HepG2 (cell line): ENCODE data around the gene APOC4. TPM values are rescaled to one million over a fixed set of nuclear protein-coding genes. Genes with fewer than 3 reads are reported as not detected.

Experiments
- ARNT2 ChIP-seq: sonication (generic); formaldehyde crosslinking; IDR thresholded peaks from 2 replicates; pipeline ENCODE4 v1.8.0; 2022; ENCODE audit warnings: mild to moderate bottlenecking, low read depth, missing genetic modification reagents, moderate library complexity
- BRCA1 ChIP-seq: sonication (generic); formaldehyde crosslinking; IDR thresholded peaks from 2 replicates; pipeline ENCODE4 v1.4.0; 2020; ENCODE audit warnings: missing genetic modification reagents
- CHD4 ChIP-seq: fragments of 200-600 bp; sonication (generic); IDR thresholded peaks from 2 replicates; pipeline ENCODE4 v1.7.0; 2017; ENCODE audit warnings: mild to moderate bottlenecking, low read length, borderline replicate concordance
- GTF3A ChIP-seq: sonication (generic); formaldehyde crosslinking; conservative IDR thresholded peaks from 2 replicates; pipeline ENCODE4 v1.4.0; 2020; ENCODE audit warnings: mild to moderate bottlenecking, missing genetic modification reagents
- HMG20A ChIP-seq: IDR thresholded peaks from 2 replicates; pipeline ENCODE4 v1.6.1; 2016; ENCODE audit warnings: borderline replicate concordance
- ISX ChIP-seq: sonication (generic); formaldehyde crosslinking; conservative IDR thresholded peaks from 2 replicates; pipeline ENCODE4 v1.5.0; 2020; ENCODE audit warnings: missing genetic modification reagents
- KLF15 ChIP-seq: sonication (generic); formaldehyde crosslinking; IDR thresholded peaks from 2 replicates; pipeline ENCODE4 v1.8.1; 2023; ENCODE audit warnings: borderline replicate concordance, mild to moderate bottlenecking, inconsistent platforms, missing genetic modification reagents, mixed read lengths
- MIER2 ChIP-seq: IDR thresholded peaks from 2 replicates; pipeline ENCODE4 v1.6.1; 2016; ENCODE audit warnings: missing biosample characterization, missing genetic modification reagents
- SMAD9 ChIP-seq: sonication (generic); formaldehyde crosslinking; IDR thresholded peaks from 2 replicates; pipeline ENCODE4 v1.5.1; 2020; ENCODE audit warnings: mild to moderate bottlenecking, missing genetic modification reagents
- SNRNP70 ChIP-seq: fragments of 200-400 bp; formaldehyde crosslinking; IDR thresholded peaks from 2 replicates; pipeline ENCODE4 v1.6.1; 2017; ENCODE audit warnings: mild to moderate bottlenecking, low read depth, low read length, moderate library complexity
- SRSF1 ChIP-seq: fragments of 200-400 bp; formaldehyde crosslinking; optimal IDR thresholded peaks from 2 replicates; pipeline ENCODE3; 2017; ENCODE audit warnings: mild to moderate bottlenecking, low read depth, low read length, moderate library complexity
- TEAD2 ChIP-seq: sonication (generic); formaldehyde crosslinking; IDR thresholded peaks from 2 replicates; pipeline ENCODE4 v1.9.0; 2021; ENCODE audit warnings: missing genetic modification reagents
- XBP1 ChIP-seq: sonication (generic); formaldehyde crosslinking; IDR thresholded peaks from 2 replicates; pipeline ENCODE4 v1.5.0; 2020; ENCODE audit warnings: missing genetic modification reagents
- ZBTB20 ChIP-seq: sonication (generic); formaldehyde crosslinking; IDR thresholded peaks from 2 replicates; pipeline ENCODE4 v1.8.1; 2023; ENCODE audit warnings: missing genetic modification reagents, low read depth, mild to moderate bottlenecking, borderline replicate concordance
- ZBTB38 ChIP-seq: sonication (generic); formaldehyde crosslinking; IDR thresholded peaks from 2 replicates; pipeline ENCODE4 v1.5.1; 2020; ENCODE audit warnings: mild to moderate bottlenecking, missing genetic modification reagents
- ZC3H13 ChIP-seq: sonication (generic); formaldehyde crosslinking; IDR thresholded peaks from 2 replicates; pipeline ENCODE4 v1.8.1; 2023; ENCODE audit warnings: mild to moderate bottlenecking, missing genetic modification reagents, moderate library complexity
- ZFP36L1 ChIP-seq: sonication (generic); formaldehyde crosslinking; IDR thresholded peaks from 2 replicates; pipeline ENCODE4 v1.8.0; 2022; ENCODE audit warnings: mild to moderate bottlenecking, missing genetic modification reagents, moderate library complexity
- ZNF121 ChIP-seq: sonication (generic); formaldehyde crosslinking; IDR thresholded peaks from 2 replicates; pipeline ENCODE4 v1.5.0; 2020; ENCODE audit warnings: mild to moderate bottlenecking, missing genetic modification reagents
- ZNF33B ChIP-seq: sonication (generic); formaldehyde crosslinking; IDR thresholded peaks from 2 replicates; pipeline ENCODE4 v1.5.1; 2020; ENCODE audit warnings: mild to moderate bottlenecking, missing genetic modification reagents
- ZNF441 ChIP-seq: sonication (generic); formaldehyde crosslinking; IDR thresholded peaks from 2 replicates; pipeline ENCODE4 v1.7.0; 2021; ENCODE audit warnings: missing genetic modification reagents, borderline replicate concordance
- ZNF577 ChIP-seq: sonication (generic); formaldehyde crosslinking; IDR thresholded peaks from 2 replicates; pipeline ENCODE4 v1.4.0; 2020; ENCODE audit warnings: mild to moderate bottlenecking, low read depth, missing genetic modification reagents, borderline replicate concordance
- ZNF746 ChIP-seq: sonication (generic); formaldehyde crosslinking; IDR thresholded peaks from 2 replicates; pipeline ENCODE4 v1.8.0; 2022; ENCODE audit warnings: mild to moderate bottlenecking, missing genetic modification reagents
- polyA plus RNA-seq, 8 experiments: library from polyadenylated mRNA; depleted of rRNA in 3 of 8; stranded (reverse) in 7 of 8; unstranded in 1 of 8; fragments of >200 nt; fragmentation: Illumina TruSeq in 4 of 8; extraction: Trizol in 4 of 8; gene quantifications; 2 replicates each; pipeline versions ENCODE4 v1.2.1 to v1.2.3, GENCODE V29; 2011 to 2016; ENCODE audit warnings: low read depth in 4 of 8, missing spikeins in 1 of 8, mixed read lengths in 1 of 8; ENCODE audit not compliant: insufficient read depth in 1 of 8
- total RNA-seq, 5 experiments: library from RNA; depleted of rRNA; stranded (reverse); fragments of >200 nt; fragmentation: Illumina TruSeq; extraction: Trizol; gene quantifications; 2 replicates each; pipeline ENCODE4 v1.2.3, GENCODE V29; 2016; ENCODE audit warnings: low read depth in 1 of 5
- TF ChIP-seq, protein P1 (sequence below): IDR thresholded peaks from 2 replicates; pipeline ENCODE4 v1.6.1; 2016; ENCODE audit warnings: missing genetic modification reagents, missing compliant biosample characterization
- TF ChIP-seq, protein P2 (sequence below): sonication (generic); formaldehyde crosslinking; IDR thresholded peaks from 2 replicates; pipeline ENCODE4 v1.4.0; 2020; ENCODE audit warnings: missing genetic modification reagents
- TF ChIP-seq, protein P3 (sequence below): sonication (generic); formaldehyde crosslinking; IDR thresholded peaks from 2 replicates; pipeline ENCODE4 v1.5.0; 2020; ENCODE audit warnings: missing genetic modification reagents, mild to moderate bottlenecking, borderline replicate concordance
- TF ChIP-seq, protein P4 (sequence below): fragments of 450-650 bp; IDR thresholded peaks from 2 replicates; pipeline ENCODE4 v1.6.1; 2017; ENCODE audit warnings: mild to moderate bottlenecking

APOC4 gene
- total and polyA plus RNA-seq, 2 of the 13 experiments (the other 11 are each of a cell fraction or from before 2014, with no cell fraction given), result 0.46 TPM; not detected in 1

DNA sequence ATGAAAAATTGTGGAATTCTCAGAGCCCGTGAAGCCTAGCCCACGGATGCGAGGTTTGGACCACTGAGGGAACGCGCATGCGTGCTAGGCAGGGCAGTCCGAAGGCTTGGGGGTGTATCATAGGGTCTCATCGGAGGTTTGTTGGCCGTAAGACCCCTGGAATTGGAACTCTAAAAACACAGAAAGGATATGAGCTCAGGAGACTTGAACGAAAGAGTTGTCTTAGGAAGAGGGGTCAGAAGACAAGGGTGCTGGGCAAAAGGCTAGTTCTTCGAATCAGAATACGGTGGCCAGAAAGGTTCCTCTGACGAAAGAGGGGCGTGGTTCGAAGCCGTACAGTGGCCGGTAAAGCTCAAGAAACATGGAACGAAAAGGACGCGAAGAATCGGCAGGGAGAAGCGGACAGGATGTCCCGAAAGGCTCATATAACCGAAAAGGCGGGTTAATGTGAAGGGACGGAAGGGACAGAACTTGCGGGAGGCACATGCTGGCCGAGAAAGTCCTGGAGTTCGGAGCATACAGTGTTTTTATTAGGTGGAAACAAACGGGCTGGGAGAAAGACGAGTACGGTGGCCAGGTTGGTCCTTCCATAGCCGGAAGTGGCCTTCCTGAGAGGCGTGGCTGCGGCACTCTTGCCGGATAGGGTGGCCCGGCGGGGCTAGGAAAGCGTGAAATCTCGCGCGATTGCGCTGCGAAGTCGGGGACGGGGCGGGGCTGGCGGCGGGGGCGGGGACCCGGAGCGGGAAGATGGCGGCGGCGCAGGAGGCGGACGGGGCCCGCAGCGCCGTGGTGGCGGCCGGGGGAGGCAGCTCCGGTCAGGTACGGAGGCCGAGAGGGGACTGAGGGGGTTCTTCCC is 12.8 kb downstream of the APOC4 start, which contains the start of gene CLPTM1 (continued):
- no peak for TF ChIP-seq ZNF33B (CRISPR knock-in tag)
- no peak; the same call in 1 of the 2 replicates for TF ChIP-seq ZC3H13 (CRISPR knock-in tag)
- TF ChIP-seq ZNF441 (CRISPR knock-in tag), result no peak
- TF ChIP-seq ZNF577 (CRISPR knock-in tag), result no peak
- no peak; the same call in 1 of the 2 replicates for TF ChIP-seq KLF15 (CRISPR knock-in tag)
- no peak for TF ChIP-seq MIER2
- no peak for TF ChIP-seq ZBTB20 (CRISPR knock-in tag)
- TF ChIP-seq, protein P1, sequence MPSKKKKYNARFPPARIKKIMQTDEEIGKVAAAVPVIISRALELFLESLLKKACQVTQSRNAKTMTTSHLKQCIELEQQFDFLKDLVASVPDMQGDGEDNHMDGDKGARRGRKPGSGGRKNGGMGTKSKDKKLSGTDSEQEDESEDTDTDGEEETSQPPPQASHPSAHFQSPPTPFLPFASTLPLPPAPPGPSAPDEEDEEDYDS, result no peak
- TF ChIP-seq ZNF121 (CRISPR knock-in tag), result 0 out of 2 replicates have a peak, but pooled peaks have one; percentile 17
- TF ChIP-seq ZFP36L1 (CRISPR knock-in tag), result no peak
- peak; percentile 6; the same call in 1 of the 2 replicates for TF ChIP-seq ZBTB38 (CRISPR knock-in tag)
- TF ChIP-seq, protein P2, sequence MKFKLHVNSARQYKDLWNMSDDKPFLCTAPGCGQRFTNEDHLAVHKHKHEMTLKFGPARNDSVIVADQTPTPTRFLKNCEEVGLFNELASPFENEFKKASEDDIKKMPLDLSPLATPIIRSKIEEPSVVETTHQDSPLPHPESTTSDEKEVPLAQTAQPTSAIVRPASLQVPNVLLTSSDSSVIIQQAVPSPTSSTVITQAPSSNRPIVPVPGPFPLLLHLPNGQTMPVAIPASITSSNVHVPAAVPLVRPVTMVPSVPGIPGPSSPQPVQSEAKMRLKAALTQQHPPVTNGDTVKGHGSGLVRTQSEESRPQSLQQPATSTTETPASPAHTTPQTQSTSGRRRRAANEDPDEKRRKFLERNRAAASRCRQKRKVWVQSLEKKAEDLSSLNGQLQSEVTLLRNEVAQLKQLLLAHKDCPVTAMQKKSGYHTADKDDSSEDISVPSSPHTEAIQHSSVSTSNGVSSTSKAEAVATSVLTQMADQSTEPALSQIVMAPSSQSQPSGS (CRISPR knock-in tag), result peak; percentile 23; the same call in 1 of the 2 replicates
- TF ChIP-seq HMG20A, result no peak
- TF ChIP-seq, protein P3, sequence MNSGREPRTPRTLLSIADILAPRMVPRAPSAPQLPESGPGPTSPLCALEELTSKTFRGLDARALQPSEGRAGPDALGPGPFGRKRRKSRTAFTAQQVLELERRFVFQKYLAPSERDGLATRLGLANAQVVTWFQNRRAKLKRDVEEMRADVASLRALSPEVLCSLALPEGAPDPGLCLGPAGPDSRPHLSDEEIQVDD (CRISPR knock-in tag), result no peak
- no peak for TF ChIP-seq TEAD2 (CRISPR knock-in tag)
- TF ChIP-seq, protein P4, sequence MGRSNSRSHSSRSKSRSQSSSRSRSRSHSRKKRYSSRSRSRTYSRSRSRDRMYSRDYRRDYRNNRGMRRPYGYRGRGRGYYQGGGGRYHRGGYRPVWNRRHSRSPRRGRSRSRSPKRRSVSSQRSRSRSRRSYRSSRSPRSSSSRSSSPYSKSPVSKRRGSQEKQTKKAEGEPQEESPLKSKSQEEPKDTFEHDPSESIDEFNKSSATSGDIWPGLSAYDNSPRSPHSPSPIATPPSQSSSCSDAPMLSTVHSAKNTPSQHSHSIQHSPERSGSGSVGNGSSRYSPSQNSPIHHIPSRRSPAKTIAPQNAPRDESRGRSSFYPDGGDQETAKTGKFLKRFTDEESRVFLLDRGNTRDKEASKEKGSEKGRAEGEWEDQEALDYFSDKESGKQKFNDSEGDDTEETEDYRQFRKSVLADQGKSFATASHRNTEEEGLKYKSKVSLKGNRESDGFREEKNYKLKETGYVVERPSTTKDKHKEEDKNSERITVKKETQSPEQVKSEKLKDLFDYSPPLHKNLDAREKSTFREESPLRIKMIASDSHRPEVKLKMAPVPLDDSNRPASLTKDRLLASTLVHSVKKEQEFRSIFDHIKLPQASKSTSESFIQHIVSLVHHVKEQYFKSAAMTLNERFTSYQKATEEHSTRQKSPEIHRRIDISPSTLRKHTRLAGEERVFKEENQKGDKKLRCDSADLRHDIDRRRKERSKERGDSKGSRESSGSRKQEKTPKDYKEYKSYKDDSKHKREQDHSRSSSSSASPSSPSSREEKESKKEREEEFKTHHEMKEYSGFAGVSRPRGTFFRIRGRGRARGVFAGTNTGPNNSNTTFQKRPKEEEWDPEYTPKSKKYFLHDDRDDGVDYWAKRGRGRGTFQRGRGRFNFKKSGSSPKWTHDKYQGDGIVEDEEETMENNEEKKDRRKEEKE, result no peak
- no peak for TF ChIP-seq SRSF1
- no peak for TF ChIP-seq CHD4
- no peak for TF ChIP-seq SNRNP70
- no peak for TF ChIP-seq BRCA1 (CRISPR knock-in tag)
- no peak for TF ChIP-seq ZNF746 (CRISPR knock-in tag)
- 0 out of 2 replicates have a peak, but pooled peaks have one; percentile 15 for TF ChIP-seq GTF3A (CRISPR knock-in tag)
- no peak for TF ChIP-seq SMAD9 (CRISPR knock-in tag)
- TF ChIP-seq ARNT2 (CRISPR knock-in tag), result no peak
- TF ChIP-seq XBP1, result no peak
- TF ChIP-seq ISX (CRISPR knock-in tag), result no peak
